ENCODE results near the gene BTBD1. TPM values are rescaled to one million over a fixed set of nuclear protein-coding genes. Genes with fewer than 3 reads are reported as not detected.

Gene BTBD1
- total RNA-seq, 2 experiments from 2014 or later, result 92.6 to 99.5 TPM

GRCh38 chr15:82992436-82992998, 74.5 kb downstream of the BTBD1 start:
- ChIA-PET CTCF (ENCODE audit: unreplicated experiment) (no interaction called here), POLR2A (interaction anchor here (0.7 kb wide), 1 partner anchor 147 kb away, joined by 3 read pairs; no protein-coding TSS in a partner anchor)
- no peaks in the 10 kb centered on the region for H3K9me3 ChIP-seq (ENCODE audit: low read length)
- no peaks in the 10 kb centered on the region for H3K9me2 ChIP-seq (ENCODE audit: insufficient read depth, low read length)
- H3K36me3 ChIP-seq (ENCODE audit: insufficient read depth, low read length), result peaks cover 41% of the 10 kb centered on the region
- no peak overlapping the region for H3K27ac ChIP-seq (ENCODE audit: low read depth, low read length, poor library complexity, severe bottlenecking)
- no peak overlapping the region for H3K4me3 ChIP-seq (ENCODE audit: low read depth, low read length, poor library complexity, severe bottlenecking)
- TF ChIP-seq EZH2phosphoT487 (IDR thresholded peaks at IDR 0.05; ENCODE audit: borderline replicate concordance, low read depth, low read length) (no peak), CTCF (conservative IDR thresholded peaks at IDR 0.05; ENCODE audit: low read length) (no peak)
- intact Hi-C loops (cut with micrococcal nuclease; ENCODE audit: unreplicated experiment), result loop anchor here (10.0 kb wide), 1 partner anchor 1128 kb away; no protein-coding TSS in a partner anchor
- H3K4me1 ChIP-seq (ENCODE audit: insufficient read depth, low read length, poor library complexity, severe bottlenecking), result no peaks in the 10 kb centered on the region
- BruUV-seq (replicated peaks), result no TSS peak
- H2AFZ ChIP-seq (ENCODE audit: low read length), result no peak overlapping the region
- no peak overlapping the region for H3K4me2 ChIP-seq (ENCODE audit: low read length)
- H3K79me2 ChIP-seq (ENCODE audit: insufficient read depth, low read depth, low read length), result peaks cover 4% of the 10 kb centered on the region; the same call in 1 of the 2 replicates
- DNase-seq (ENCODE audit: low spot score), result no peak
- no peaks in the 10 kb centered on the region for H4K20me1 ChIP-seq (ENCODE audit: insufficient read depth, low read length)

GRCh38 chr15:82986442-82986780, 80.6 kb downstream of the BTBD1 start:
- DNase-seq (ENCODE audit: low spot score), result peak; percentile 37
- peak overlapping the region; percentile 62 for H3K4me2 ChIP-seq (ENCODE audit: low read length)
- peaks cover 13% of the 10 kb centered on the region for H3K4me1 ChIP-seq (ENCODE audit: insufficient read depth, low read length, poor library complexity, severe bottlenecking)
- H3K9me2 ChIP-seq (ENCODE audit: insufficient read depth, low read length), result no peaks in the 10 kb centered on the region
- ChIA-PET POLR2A (interaction anchor here (0.8 to 3.1 kb wide), 10 partner anchors 9 to 449 kb away, joined by 3 to 12 read pairs (median 4); no protein-coding TSS in a partner anchor), CTCF (ENCODE audit: unreplicated experiment) (interaction anchor here (0.6 kb wide), 1 partner anchor 837 kb away, joined by 3 read pairs; no protein-coding TSS in a partner anchor)
- peaks cover 25% of the 10 kb centered on the region; the same call in 1 of the 2 replicates for H3K79me2 ChIP-seq (ENCODE audit: insufficient read depth, low read depth, low read length)
- peaks cover 36% of the 10 kb centered on the region for H3K36me3 ChIP-seq (ENCODE audit: insufficient read depth, low read length)
- TF ChIP-seq CTCF (conservative IDR thresholded peaks at IDR 0.05; ENCODE audit: low read length) (no peak), EZH2phosphoT487 (IDR thresholded peaks at IDR 0.05; ENCODE audit: borderline replicate concordance, low read depth, low read length) (no peak)
- H3K27ac ChIP-seq (ENCODE audit: low read depth, low read length, poor library complexity, severe bottlenecking), result peak overlapping the region; percentile 46
- peak overlapping the region; percentile 95 for H3K4me3 ChIP-seq (ENCODE audit: low read depth, low read length, poor library complexity, severe bottlenecking)
- no peaks in the 10 kb centered on the region for H3K9me3 ChIP-seq (ENCODE audit: low read length)
- BruUV-seq (replicated peaks), result TSS peak; percentile 91
- peak overlapping the region; percentile 89 for H2AFZ ChIP-seq (ENCODE audit: low read length)
- intact Hi-C loops (cut with micrococcal nuclease; ENCODE audit: unreplicated experiment), result loop anchor here (2.0 to 5.0 kb wide), 2 partner anchors 139 to 178 kb away; partner anchors contain the start of gene WHAMM
- 0 out of 2 replicates have a peak, but pooled peaks cover 3% of the 10 kb centered on the region for H4K20me1 ChIP-seq (ENCODE audit: insufficient read depth, low read length)

Data from OCI-LY7 (cell line).